ENCODE measurements around the gene ENTPD6. TPM values are rescaled to one million over a fixed set of nuclear protein-coding genes. Genes with fewer than 3 reads are reported as not detected.

Gene ENTPD6
- total RNA-seq, 1 experiment from 2014 or later = 211 TPM

- DNase-seq (ENCODE audit: low spot score) = no peak
Measured at GRCh38 chr20:25207960-25208534, 12.5 kb downstream of the ENTPD6 start.

- DNase-seq (ENCODE audit: low spot score) = no peak
Measured at GRCh38 chr20:25209400-25209799, 13.9 kb downstream of the ENTPD6 start.

GRCh38 chr20:25209911-25210310, 14.4 kb downstream of the ENTPD6 start:
- DNase-seq (ENCODE audit: low spot score) = no peak

DNA sequence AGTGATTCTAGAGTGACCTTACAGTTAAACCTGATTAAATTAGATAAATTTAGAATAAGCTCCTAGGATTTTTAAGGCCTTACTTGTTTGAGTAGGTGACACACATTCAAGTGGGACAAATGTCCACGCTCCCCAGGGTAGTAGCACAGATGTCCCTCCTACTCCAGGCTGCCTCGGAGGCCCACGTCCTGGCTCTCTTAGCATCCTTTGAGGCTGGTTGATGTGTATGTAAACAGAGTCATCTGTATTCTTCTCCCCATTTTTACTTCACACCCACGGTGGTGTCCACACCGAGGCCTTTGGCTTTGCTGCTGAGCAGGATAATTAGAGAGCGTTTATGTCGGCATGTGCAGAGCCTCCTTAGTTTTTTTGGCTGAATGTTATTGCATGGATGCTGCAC, 15.8 kb downstream of the ENTPD6 start:
- DNase-seq (ENCODE audit: low spot score) = no peak

DNA sequence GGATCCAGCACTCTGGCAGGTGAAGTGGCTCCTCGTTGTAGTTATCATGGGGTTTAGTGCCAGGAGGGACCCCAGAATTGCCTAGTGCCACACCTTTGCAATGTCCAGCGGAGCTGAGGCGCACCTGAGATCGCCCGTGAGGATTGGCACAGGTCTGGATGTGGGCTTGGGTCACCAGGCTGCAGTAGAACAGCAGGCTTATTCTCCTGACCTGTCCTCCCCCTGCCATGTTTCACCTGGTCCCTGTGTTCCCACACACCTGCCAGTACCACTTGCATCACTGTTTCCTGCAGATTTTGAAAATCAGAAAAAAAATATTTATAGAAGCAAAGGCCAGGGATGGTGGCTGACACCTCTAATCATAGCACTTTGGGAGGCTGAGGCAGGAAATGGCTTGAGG, 16.7 kb downstream of the ENTPD6 start:
- no peak for DNase-seq (ENCODE audit: low spot score)

DNA sequence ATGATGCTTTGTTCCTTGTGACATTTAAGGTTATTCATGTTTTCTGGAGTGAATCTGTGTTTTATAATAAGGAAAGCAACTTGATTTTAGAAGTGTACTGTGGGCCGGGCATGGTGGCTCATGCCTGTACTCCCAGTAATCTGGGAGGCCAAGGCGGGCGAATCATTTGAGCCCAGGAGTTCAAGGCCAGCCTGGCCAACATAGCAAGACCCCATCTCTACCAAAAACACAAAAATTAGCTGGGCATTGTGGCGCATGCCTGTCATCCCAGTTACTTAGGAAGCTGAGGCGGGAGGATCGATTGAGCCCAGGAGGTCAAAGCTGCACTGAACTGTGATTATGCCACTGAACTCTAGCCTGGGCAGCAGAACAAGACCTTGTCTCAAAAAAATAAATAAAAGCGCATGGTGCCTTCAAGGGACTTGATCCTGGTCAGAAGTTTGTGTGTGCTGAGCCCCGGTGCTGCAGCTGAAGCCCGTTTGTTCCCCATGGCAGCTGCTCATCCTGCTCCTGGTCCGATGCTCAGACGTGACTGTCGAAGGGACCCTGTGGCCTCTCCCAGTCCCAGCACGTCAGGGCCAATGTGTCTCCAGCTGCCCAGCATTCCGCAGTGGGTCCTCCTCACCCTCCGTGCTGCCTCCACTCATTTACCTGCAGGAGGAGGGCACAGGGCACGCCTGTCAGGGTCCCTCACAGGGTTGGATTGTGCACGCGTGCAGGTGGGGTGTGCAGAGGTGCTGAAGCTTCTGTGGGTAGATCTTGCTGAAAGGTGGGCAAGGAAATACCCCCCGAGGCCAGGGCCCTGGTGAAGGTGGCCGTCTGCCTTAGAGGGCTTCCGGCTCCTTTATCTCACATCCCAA, 18.3 kb downstream of the ENTPD6 start:
- DNase-seq (ENCODE audit: low spot score) = no peak

GRCh38 chr20:25214426-25214790, 18.9 kb downstream of the ENTPD6 start:
- DNase-seq (ENCODE audit: low spot score) = no peak

DNA sequence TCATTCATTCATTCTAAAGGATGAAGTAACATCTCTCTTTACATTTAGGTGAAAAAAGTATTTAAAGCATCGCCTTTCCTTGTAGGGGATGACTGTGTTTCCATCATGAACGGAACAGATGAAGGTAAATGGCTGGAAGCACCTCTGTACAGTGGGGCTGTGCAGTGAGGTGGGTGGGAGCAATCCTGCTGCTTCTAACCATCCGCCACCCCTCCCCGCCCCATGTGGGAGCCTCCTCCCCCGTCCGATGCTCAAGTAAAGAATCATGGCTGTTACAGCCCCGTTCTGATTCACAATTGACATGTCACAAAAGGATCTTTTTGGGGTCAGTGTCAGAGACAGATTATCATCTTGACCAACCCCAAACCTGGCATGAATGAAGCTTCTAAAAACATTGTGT, 19.3 kb downstream of the ENTPD6 start:
- DNase-seq (ENCODE audit: low spot score) = no peak

DNA sequence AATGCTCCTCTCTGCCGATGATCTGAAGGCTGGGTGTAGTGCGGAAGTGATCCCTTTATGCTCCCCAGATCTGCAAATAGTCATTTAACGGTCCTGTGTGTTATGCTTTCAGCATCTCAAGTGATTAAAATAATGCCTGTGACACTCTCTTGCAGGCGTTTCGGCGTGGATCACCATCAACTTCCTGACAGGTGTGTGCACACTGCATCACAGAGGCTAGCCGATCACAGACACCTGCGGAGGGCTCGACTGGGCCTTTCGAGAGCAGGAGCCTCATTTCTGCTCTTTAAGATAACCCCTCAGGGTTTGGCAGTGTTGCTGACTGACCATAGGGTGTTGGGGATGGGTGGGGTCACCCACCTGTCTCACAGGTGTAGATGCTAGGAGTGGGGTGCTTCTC, 20.0 kb downstream of the ENTPD6 start:
- DNase-seq (ENCODE audit: low spot score) = no peak

DNA sequence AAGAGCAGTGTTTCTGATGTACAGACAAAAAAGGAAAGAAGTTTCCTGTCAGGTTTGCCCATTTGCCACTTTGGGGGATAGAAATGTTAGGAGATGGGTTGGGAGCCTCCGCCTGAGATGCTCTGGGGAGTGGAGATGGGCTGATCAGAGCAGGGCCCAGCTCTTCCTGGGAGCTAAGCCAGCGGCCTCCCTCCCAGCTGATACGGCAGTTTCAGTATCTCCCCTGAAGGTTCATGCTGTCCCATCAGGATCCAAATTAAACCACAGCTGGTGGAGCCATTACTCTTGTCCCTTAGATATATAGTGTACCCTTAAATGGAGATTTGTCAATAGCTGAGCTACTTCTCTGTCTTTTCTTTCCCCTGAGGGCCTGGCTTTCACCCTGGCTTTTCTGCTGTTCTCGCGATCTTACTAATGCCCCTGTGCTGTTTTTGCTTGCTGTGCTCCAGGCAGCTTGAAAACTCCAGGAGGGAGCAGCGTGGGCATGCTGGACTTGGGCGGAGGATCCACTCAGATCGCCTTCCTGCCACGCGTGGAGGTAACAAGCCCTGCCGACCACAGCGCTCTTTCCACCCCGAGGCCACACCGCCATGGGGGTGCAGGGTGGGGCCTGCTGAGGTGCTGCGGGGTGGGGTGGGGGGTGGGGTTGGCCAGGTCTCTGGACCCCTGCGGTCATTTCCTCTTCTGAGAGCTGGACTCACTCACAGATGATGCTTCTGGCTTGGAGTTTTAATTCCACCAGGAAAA, 20.9 kb downstream of the ENTPD6 start:
- DNase-seq (ENCODE audit: low spot score) = no peak

DNA sequence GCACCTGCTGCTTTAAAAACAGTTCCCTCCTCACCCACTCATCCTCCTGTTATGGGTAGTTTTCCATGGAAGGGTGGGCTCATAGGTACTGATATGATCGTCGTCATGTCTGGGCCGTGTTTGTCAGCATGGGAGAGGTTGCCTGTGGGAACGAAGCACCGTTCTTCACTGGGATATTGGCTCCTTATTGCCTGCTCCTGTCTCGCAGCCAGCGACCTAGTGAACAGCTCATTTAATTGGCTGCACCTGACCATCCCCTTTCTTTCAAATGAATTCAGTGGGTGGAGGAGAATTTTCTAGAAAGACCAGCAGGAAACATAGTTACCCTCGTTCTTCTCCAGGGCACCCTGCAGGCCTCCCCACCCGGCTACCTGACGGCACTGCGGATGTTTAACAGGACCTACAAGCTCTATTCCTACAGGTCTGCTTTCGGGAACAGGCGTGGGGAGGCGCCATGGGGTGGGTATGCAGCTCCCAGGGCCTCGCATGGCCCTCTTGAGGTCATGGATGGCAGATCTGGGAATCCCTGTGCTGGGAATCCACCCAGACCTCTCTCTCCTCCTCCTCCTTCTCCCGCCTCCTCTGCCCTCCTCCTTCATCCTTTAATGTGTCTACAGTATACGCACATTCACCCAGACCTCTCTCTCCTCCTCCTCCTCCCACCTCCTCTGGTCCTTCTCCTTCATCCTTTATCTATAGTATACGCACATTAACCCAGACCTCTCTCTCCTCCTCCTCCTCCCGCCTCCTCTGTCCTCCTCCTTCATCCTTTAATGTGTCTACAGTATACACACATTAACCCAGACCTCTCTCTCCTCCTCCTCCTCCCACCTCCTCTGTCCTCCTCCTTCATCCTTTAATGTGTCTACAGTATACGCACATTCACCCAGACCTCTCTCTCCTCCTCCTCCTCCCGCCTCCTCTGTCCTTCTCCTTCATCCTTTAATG, 21.9 kb downstream of the ENTPD6 start:
- DNase-seq (ENCODE audit: low spot score) = no peak

DNA sequence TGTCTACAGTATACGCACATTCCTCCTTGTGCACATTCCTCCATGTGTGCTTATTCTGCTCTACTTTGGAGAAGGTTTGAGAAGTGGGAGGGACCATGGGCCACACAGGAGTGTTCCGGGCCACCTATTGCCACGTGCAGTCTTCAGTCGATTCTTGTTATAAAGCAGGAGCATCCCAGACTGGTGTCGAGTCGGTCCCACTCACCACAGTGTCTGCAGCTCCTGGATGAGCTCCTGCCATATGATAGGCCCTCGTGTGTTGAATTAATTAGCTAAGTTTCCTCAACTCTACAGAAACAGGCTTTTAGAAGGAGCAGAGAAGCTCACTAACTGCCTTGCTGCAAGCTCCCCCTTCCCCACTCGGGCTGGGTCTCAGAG, 22.6 kb downstream of the ENTPD6 start:
- DNase-seq (ENCODE audit: low spot score) = no peak

DNA sequence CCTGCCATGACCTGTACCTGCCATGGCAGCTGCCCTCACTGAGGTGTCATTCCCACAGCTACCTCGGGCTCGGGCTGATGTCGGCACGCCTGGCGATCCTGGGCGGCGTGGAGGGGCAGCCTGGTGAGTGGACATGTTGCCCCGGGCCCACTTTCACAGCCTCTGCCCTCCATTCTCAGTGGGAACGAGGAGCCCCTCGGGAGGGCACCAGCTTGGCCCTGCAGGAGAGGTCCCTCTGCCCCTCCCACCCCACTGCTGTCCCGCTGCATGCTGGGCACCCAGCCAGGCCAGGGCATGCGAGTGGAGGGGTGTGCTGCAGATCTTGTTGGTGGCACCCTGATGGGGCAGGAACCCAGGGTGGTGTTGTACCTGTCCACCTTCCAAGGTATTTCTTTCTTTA, 23.0 kb downstream of the ENTPD6 start:
- no peak for DNase-seq (ENCODE audit: low spot score)

GRCh38 chr20:25219365-25219764, 23.9 kb downstream of the ENTPD6 start:
- no peak for DNase-seq (ENCODE audit: low spot score)

GRCh38 chr20:25220021-25220730, 24.7 kb downstream of the ENTPD6 start:
- no peak for DNase-seq (ENCODE audit: low spot score)

GRCh38 chr20:25220810-25221591, 25.5 kb downstream of the ENTPD6 start:
- DNase-seq (ENCODE audit: low spot score) = no peak

DNA sequence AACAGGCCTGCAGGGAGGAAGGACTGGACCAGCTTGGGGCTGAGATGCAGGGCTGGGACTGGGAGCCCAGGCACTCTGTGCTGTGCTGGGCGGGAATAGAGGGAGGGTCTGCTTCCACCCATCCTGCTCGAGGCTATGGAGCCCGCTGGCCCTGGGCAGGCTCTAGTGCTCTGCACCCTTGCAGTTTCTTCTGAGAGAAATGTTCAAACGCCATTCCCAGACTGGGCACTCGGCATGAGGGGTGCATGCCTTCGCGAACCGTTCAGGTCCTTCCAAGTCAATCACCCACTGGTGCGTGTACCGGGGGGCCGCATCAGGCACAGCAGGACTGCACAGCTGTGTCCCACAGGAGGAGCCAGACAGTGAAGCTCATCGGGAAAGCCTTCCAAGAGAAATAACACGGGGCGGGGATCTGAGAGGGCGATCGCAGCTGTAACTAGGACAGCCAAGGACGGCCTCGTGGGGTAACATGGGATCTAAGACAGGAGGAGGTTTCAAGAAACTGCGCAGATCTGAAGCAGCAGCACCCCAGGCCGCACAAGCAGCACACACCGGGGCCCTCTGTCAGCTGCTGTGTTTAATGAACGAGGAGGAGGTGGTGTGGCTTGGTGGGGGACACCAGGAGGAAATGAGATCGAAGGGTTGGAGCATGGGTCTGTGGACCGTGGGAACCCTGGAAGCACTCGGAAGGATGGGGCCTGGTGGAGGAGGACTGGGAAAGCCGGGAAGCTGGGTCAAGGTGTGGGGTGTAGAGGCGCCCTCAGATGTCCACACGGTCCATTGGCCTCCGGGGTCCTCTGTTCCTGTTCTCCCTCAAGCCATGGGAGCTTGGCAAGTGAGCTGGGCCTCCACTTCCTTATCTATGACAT, 26.3 kb downstream of the ENTPD6 start:
- DNase-seq (ENCODE audit: low spot score) = no peak

GRCh38 chr20:25222461-25223178, 27.1 kb downstream of the ENTPD6 start:
- DNase-seq (ENCODE audit: low spot score) = no peak

Data from HT-29 (cell line).